GM12891 (cell line): ENCODE results near the gene GAS1.

Experiments used
- DNase-seq: peaks from one replicate; pipeline ENCODE4 v3.0.0; 2011; ENCODE audit warnings: low spot score; ENCODE audit not compliant: insufficient read length
- FAIRE-seq: peaks from 2 replicates; lab custom pipeline; 2011; peaks lifted over from hg19 to GRCh38; lab: Jason Lieb, UNC
- PAX5 ChIP-seq: IDR thresholded peaks from 2 replicates; pipeline ENCODE4 v1.6.1; 2011; ENCODE audit warnings: low read length, moderate library complexity, mild to moderate bottlenecking; ENCODE audit not compliant: insufficient read depth, severe bottlenecking
- POLR2A ChIP-seq: IDR thresholded peaks from 2 replicates; pipeline ENCODE4 v1.6.1; 2011; ENCODE audit warnings: low read depth, low read length, control low read depth
- POLR2AphosphoS5 ChIP-seq: IDR thresholded peaks from 2 replicates; pipeline ENCODE4 v1.6.1; 2011; ENCODE audit warnings: low read depth, low read length, control low read depth
- POU2F2 ChIP-seq: IDR thresholded peaks from 2 replicates; pipeline ENCODE4 v1.6.1; 2011; ENCODE audit warnings: low read depth, mild to moderate bottlenecking, control low read depth, low read length, moderate library complexity
- SPI1 ChIP-seq: IDR thresholded peaks from 2 replicates; pipeline ENCODE4 v1.6.1; 2011; ENCODE audit warnings: low read depth, low read length, control low read depth
- TAF1 ChIP-seq: IDR thresholded peaks from 2 replicates; pipeline ENCODE4 v1.6.1; 2011; ENCODE audit warnings: low read depth, low read length, control low read depth

The GAS1 gene

GRCh38 chr9:86966852-86967511, 19.7 kb upstream of the GAS1 start:
- no peak for DNase-seq
- TF ChIP-seq POU2F2 (no peak), TAF1 (no peak), PAX5 (no peak), SPI1 (no peak), POLR2AphosphoS5 (no peak), POLR2A (no peak)
- no peak for FAIRE-seq

GRCh38 chr9:86965636-86966395, 18.5 kb upstream of the GAS1 start:
- FAIRE-seq (no peak), DNase-seq (no peak)
- no peak for TF ChIP-seq SPI1
- no peak for TF ChIP-seq POLR2AphosphoS5
- TF ChIP-seq TAF1 = no peak
- no peak for TF ChIP-seq POLR2A
- TF ChIP-seq PAX5 = no peak
- no peak for TF ChIP-seq POU2F2

GRCh38 chr9:86962692-86963091, 15.4 kb upstream of the GAS1 start:
- DNase-seq = no peak
- no peak for TF ChIP-seq SPI1
- no peak for TF ChIP-seq POLR2AphosphoS5
- TF ChIP-seq POU2F2 = no peak
- TF ChIP-seq POLR2A = no peak
- no peak for TF ChIP-seq TAF1
- TF ChIP-seq PAX5 = no peak
- FAIRE-seq = no peak

- no peak for TF ChIP-seq POLR2A
- TF ChIP-seq SPI1 = no peak
- no peak for TF ChIP-seq POLR2AphosphoS5
- TF ChIP-seq TAF1 = no peak
- TF ChIP-seq POU2F2 = no peak
- no peak for TF ChIP-seq PAX5
- DNase-seq (no peak), FAIRE-seq (no peak)
Measured at GRCh38 chr9:86960938-86961337, 13.6 kb upstream of the GAS1 start.

GRCh38 chr9:86958203-86958602, 10.9 kb upstream of the GAS1 start:
- no peak for FAIRE-seq
- no peak for TF ChIP-seq POLR2A
- no peak for TF ChIP-seq TAF1
- TF ChIP-seq POLR2AphosphoS5 = no peak
- no peak for TF ChIP-seq POU2F2
- no peak for TF ChIP-seq SPI1
- no peak for TF ChIP-seq PAX5
- no peak for DNase-seq

GRCh38 chr9:86955561-86955960, 8.3 kb upstream of the GAS1 start:
- no peak for FAIRE-seq

GRCh38 chr9:86955042-86955441, 7.7 kb upstream of the GAS1 start:
- DNase-seq (no peak), FAIRE-seq (no peak)
- no peak for TF ChIP-seq PAX5
- TF ChIP-seq POU2F2 = no peak
- TF ChIP-seq POLR2AphosphoS5 = no peak
- TF ChIP-seq POLR2A = no peak
- TF ChIP-seq SPI1 = no peak
- no peak for TF ChIP-seq TAF1

More at GRCh38 chr9:86955561-86955960, 8.3 kb upstream of the GAS1 start:
- no peak for DNase-seq
- no peak for TF ChIP-seq SPI1
- no peak for TF ChIP-seq POLR2A
- no peak for TF ChIP-seq PAX5
- TF ChIP-seq POU2F2 = no peak
- TF ChIP-seq POLR2AphosphoS5 = no peak
- no peak for TF ChIP-seq TAF1

- TF ChIP-seq TAF1 = no peak
- TF ChIP-seq PAX5 = no peak
- TF ChIP-seq POU2F2 = no peak
- no peak for TF ChIP-seq POLR2A
- TF ChIP-seq SPI1 = no peak
- no peak for TF ChIP-seq POLR2AphosphoS5
- no peak for DNase-seq
- FAIRE-seq = no peak
Measured at GRCh38 chr9:86953181-86953580, 5.9 kb upstream of the GAS1 start.

- DNase-seq = peak; percentile 49
- TF ChIP-seq POU2F2 (no peak), POLR2AphosphoS5 (no peak), POLR2A (no peak), PAX5 (no peak), SPI1 (0 out of 2 replicates have a peak, but pooled peaks have one; percentile 1), TAF1 (no peak)
- FAIRE-seq = peak; percentile 41
Measured at GRCh38 chr9:86948074-86948929, 996 bp upstream of the GAS1 start.
